ENCODE results near the gene ZFAND3. TPM values are rescaled to one million over a fixed set of nuclear protein-coding genes. Genes with fewer than 3 reads are reported as not detected.

Gene ZFAND3
- total and polyA plus RNA-seq, 10 of the 15 experiments (the other 5 are each of a cell fraction or from before 2014, with no cell fraction given), result 0.90 to 34.4 (median 16.3) TPM

DNA sequence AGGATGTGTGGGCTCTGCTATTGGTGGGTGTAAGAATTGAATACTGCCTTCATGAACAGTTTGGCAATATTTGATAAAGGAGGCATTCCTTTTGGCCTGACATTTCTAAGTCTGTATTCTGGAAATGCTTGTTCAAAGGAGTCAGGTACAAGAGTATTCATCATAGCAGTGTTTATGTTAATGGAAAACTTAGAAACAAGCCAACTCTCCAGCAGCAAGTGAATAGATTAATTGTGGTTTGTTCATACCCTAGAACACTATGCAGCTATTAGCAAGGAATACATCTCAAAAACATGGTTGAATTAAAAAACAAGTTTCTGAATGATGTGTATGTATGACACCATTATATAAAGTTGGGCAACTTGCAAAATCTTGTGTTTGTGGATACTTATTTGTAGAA, 195.8 kb downstream of the ZFAND3 start:
- no peak overlapping the region for H3K4me3 ChIP-seq
- H3K79me2 ChIP-seq (ENCODE audit: control insufficient read depth, insufficient read depth, low read length), result peaks cover 5% of the 10 kb centered on the region
- DNase-seq (ENCODE audit: low read depth, low spot score), result no peak
- ATAC-seq, result no peak
- H4K20me1 ChIP-seq (ENCODE audit: control insufficient read depth, insufficient read depth), result no peaks in the 10 kb centered on the region
- ChIA-PET POLR2A (no interaction called here), CTCF (interaction anchor here (1.1 to 2.8 kb wide), 2 partner anchors 18 to 232 kb away, joined by 4 to 14 read pairs; no protein-coding TSS in a partner anchor), SMC1A (ENCODE audit: uncharacterized antibody, unreplicated experiment) (interaction anchor here (0.8 to 2.3 kb wide), 6 partner anchors 8 to 224 kb away, joined by 3 to 10 read pairs (median 3); no protein-coding TSS in a partner anchor), RAD21 (ENCODE audit: unreplicated experiment) (interaction anchor here (1.3 to 1.4 kb wide), 3 partner anchors 13 to 149 kb away, joined by 4 to 5 read pairs (median 4); no protein-coding TSS in a partner anchor)
- H3K4me1 ChIP-seq (ENCODE audit: control insufficient read depth, insufficient read depth, low read length), result no peaks in the 10 kb centered on the region
- H3K36me3 ChIP-seq (ENCODE audit: control insufficient read depth in 2 of 2, insufficient read depth in 2 of 2, low read length in 1 of 2), result no peaks in the 10 kb centered on the region
- no peak overlapping the region for H3K27ac ChIP-seq (ENCODE audit: control insufficient read depth, insufficient read depth)
- no peak overlapping the region for H3K4me2 ChIP-seq (ENCODE audit: control insufficient read depth, insufficient read depth)
- H3K9me3 ChIP-seq (replicated peaks; ENCODE audit: control insufficient read depth, insufficient read depth, low read length), result no peaks in the 10 kb centered on the region; the same call in 2 of the 3 replicates
- in situ Hi-C loops (cut with MboI), result loop anchor here (25.0 kb wide), 1 partner anchor 303 kb away; no protein-coding TSS in a partner anchor
- no peak overlapping the region for H3K9ac ChIP-seq (ENCODE audit: control insufficient read depth, insufficient read depth, low read length)
- no TSS peak for BruUV-seq (replicated peaks)
- no peaks in the 10 kb centered on the region for H3K27me3 ChIP-seq (replicated peaks in 1 of 2; ENCODE audit: control insufficient read depth in 2 of 2, insufficient read depth in 2 of 2, low read length in 1 of 2)
- TF ChIP-seq, protein P1, sequence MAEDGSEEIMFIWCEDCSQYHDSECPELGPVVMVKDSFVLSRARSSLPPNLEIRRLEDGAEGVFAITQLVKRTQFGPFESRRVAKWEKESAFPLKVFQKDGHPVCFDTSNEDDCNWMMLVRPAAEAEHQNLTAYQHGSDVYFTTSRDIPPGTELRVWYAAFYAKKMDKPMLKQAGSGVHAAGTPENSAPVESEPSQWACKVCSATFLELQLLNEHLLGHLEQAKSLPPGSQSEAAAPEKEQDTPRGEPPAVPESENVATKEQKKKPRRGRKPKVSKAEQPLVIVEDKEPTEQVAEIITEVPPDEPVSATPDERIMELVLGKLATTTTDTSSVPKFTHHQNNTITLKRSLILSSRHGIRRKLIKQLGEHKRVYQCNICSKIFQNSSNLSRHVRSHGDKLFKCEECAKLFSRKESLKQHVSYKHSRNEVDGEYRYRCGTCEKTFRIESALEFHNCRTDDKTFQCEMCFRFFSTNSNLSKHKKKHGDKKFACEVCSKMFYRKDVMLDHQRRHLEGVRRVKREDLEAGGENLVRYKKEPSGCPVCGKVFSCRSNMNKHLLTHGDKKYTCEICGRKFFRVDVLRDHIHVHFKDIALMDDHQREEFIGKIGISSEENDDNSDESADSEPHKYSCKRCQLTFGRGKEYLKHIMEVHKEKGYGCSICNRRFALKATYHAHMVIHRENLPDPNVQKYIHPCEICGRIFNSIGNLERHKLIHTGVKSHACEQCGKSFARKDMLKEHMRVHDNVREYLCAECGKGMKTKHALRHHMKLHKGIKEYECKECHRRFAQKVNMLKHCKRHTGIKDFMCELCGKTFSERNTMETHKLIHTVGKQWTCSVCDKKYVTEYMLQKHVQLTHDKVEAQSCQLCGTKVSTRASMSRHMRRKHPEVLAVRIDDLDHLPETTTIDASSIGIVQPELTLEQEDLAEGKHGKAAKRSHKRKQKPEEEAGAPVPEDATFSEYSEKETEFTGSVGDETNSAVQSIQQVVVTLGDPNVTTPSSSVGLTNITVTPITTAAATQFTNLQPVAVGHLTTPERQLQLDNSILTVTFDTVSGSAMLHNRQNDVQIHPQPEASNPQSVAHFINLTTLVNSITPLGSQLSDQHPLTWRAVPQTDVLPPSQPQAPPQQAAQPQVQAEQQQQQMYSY (CRISPR knock-in tag; IDR thresholded peaks at IDR 0.05), result no peak
- TF ChIP-seq NR2C2 (IDR thresholded peaks at IDR 0.05; ENCODE audit: borderline replicate concordance, control insufficient read depth, insufficient read length, low read depth) (no peak), RAD51 (IDR thresholded peaks at IDR 0.05) (no peak), WRNIP1 (IDR thresholded peaks at IDR 0.05; ENCODE audit: borderline replicate concordance, low read depth, low read length) (no peak), PAX5 (IDR thresholded peaks at IDR 0.05; ENCODE audit: borderline replicate concordance, low read depth, low read length) (no peak)
- intact Hi-C loops (cut with micrococcal nuclease; ENCODE audit: unreplicated experiment), result loop anchor here (10.0 kb wide), 1 partner anchor 151 kb away; no protein-coding TSS in a partner anchor
- H2AFZ ChIP-seq (ENCODE audit: control insufficient read depth, low read depth, low read length), result no peak overlapping the region
- FAIRE-seq, result no peak
